Astrocyte of the spinal cord (primary cell): Measurements from ENCODE around the gene DYRK3.
A peak's percentile ranks its signal among the peaks of the same experiment; 100 is the strongest.

Experiments
- DNase-seq: peaks from one replicate; pipeline ENCODE4 v3.0.0; 2011; ENCODE audit warnings: low read depth, low spot score
- H3K4me3 ChIP-seq: 2 replicates; pipeline ENCODE4 v1.5.1; 2011; ENCODE audit warnings: low read depth, mild to moderate bottlenecking, low read length, moderate library complexity
- CTCF ChIP-seq: IDR thresholded peaks from 2 replicates; pipeline ENCODE4 v1.5.1; 2012; ENCODE audit warnings: low read depth, mild to moderate bottlenecking, low read length, inconsistent platforms
- in situ Hi-C: cut with HindIII; loops from 2 replicates; pipeline ENCODE4 v1.10.0; 2017; ENCODE audit warnings: low sequenced_read_pairs

The DYRK3 gene

GRCh38 chr1:206672011-206672688 is 36.8 kb downstream of the DYRK3 start:
- DNase-seq, result no peak
- TF ChIP-seq CTCF, result no peak
- in situ Hi-C loops, result no loop called here
- no peak overlapping the region for H3K4me3 ChIP-seq

GRCh38 chr1:206672844-206673758 is 37.8 kb downstream of the DYRK3 start:
- no peak for TF ChIP-seq CTCF
- no peak overlapping the region for H3K4me3 ChIP-seq
- DNase-seq, result peak; percentile 64
- in situ Hi-C loops, result no loop called here

GRCh38 chr1:206674236-206674635 is 38.9 kb downstream of the DYRK3 start:
- H3K4me3 ChIP-seq, result no peak overlapping the region
- in situ Hi-C loops, result no loop called here
- no peak for TF ChIP-seq CTCF
- DNase-seq, result no peak

GRCh38 chr1:206674745-206675175 is 39.4 kb downstream of the DYRK3 start:
- no peak for TF ChIP-seq CTCF
- in situ Hi-C loops, result no loop called here
- H3K4me3 ChIP-seq, result no peak overlapping the region
- DNase-seq, result peak; percentile 99

GRCh38 chr1:206676499-206676898 is 41.2 kb downstream of the DYRK3 start:
- TF ChIP-seq CTCF, result no peak
- in situ Hi-C loops, result no loop called here
- DNase-seq, result no peak
- no peak overlapping the region for H3K4me3 ChIP-seq

- in situ Hi-C loops, result no loop called here
- no peak overlapping the region for H3K4me3 ChIP-seq
- no peak for TF ChIP-seq CTCF
- DNase-seq, result no peak
These were observed 43.2 kb downstream of the DYRK3 start for GRCh38 chr1:206678490-206678889.
